ENCODE data around the gene GSTM2.
"Not testable (repeated sequence)": the region's sequence is repeated elsewhere in the genome, so short reads cannot be mapped to it uniquely, and the experiment has no call there.

Gene GSTM2

DNA sequence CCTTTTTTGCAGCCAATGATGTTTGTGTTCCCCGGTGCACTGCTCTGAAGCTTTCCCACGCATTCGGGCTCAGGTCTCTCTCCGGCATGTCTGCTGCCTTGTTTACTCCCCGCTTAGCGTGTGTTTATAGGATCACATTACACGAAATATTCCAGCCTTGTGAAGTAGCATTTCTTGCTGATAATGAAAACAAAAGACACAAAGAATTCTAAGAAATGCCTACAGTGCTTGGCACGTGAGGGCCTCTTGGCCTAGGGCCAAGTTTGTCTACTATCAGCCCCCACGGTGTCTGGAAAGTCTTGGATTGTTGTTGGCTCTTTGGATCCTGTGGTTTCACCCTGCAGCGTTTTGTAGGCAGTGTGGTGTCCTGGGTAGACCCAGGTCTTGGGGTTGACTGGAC is 23.2 kb upstream of the GSTM2 start:
- DNase-seq (ENCODE audit: low read depth in 2 of 2): no peak

- no peak for DNase-seq (ENCODE audit: low read depth in 2 of 2)
Measured at GRCh38 chr1:109649491-109649914, 18.4 kb upstream of the GSTM2 start.

DNA sequence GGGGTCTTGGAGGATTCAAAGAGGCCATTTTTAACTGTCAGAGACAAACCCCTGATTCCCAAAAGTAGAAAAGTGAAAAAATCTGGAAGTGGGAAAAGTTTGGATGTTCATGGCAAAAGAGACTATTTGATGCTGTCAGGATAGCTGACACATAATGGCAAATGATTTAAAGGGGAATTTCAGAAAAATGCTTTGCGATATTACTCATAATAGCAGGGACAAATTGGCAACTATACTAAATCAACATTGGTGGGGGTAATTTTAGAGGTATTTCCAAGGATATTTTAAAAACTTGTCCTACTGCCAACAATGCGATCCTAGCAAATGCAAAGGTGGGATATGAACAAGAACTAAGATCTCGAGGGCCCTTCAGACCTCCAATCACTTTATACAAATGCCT is 17.2 kb upstream of the GSTM2 start:
- DNase-seq (ENCODE audit: low read depth in 2 of 2): no peak

DNA sequence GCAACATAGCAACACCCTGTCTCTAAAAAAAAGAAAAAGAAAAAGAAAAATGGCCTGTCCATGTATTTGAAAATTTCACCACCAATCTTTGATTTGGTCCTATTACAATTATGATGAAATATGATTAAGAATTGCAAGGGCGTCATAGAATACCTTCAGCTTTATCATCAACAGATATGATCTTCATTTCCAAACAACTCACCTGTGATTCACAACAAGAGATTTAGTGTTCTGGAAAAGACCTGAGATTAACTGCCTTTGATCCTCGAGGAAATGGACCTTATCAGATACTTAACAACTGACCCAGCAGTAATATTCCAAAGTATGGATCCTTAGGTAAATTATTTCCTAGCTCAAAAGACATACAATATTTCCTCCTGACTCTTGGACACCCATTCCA is 15.5 kb upstream of the GSTM2 start:
- no peak for DNase-seq (ENCODE audit: low read depth in 2 of 2)

GRCh38 chr1:109653306-109653705 is 14.6 kb upstream of the GSTM2 start:
- DNase-seq (ENCODE audit: low read depth in 2 of 2): no peak

DNA sequence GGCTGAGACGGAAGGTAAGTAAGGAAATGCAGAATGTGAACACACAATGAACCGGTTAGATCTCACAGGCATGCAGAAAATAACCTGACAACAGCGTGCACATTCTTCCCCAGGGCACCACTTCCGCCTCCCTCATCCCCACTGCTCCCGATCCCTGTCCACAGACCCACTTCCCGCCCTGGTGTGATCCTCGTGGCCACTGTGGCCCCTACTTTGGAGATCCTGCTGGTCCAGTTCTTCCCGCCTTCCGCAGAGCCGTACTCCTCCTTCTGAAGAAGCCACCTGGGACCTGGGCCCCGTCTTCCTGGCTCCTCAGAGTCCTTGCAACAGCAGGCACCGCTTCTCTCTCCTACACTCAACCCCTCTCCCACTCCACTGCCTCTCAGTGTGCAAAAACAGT is 13.3 kb upstream of the GSTM2 start:
- no peak for DNase-seq (ENCODE audit: low read depth in 2 of 2)

- peak; percentile 31 to 72 for DNase-seq (ENCODE audit: low read depth in 2 of 2)
Measured at GRCh38 chr1:109655615-109656519, 12.0 kb upstream of the GSTM2 start, which contains the start of gene GSTM4. GSTM4 (plus strand) TSS chr1:109656099; CDS start chr1:109656390, 291 bp downstream.

GRCh38 chr1:109657395-109657794 is 10.5 kb upstream of the GSTM2 start:
- DNase-seq (ENCODE audit: low read depth in 2 of 2): no peak

DNA sequence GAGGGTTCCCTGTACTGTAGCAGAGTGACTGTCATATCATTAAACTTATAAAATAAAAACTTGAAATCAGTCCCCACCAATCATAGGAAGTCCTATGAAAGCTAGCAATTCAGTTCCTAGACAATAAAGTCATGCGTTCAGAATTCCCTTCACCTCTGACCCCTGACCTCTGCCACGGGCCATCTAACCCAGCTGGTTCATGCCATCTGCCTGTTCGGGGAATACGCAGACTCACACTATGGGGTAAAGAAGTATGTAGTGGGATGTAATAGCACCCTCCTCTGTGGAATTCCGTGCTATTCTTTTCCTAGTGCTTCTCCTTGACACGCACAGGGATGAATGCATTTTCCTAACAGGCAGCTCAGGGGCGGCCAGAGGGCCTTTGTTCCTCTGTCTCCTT is 9.9 kb upstream of the GSTM2 start:
- DNase-seq (ENCODE audit: low read depth in 2 of 2): no peak

DNA sequence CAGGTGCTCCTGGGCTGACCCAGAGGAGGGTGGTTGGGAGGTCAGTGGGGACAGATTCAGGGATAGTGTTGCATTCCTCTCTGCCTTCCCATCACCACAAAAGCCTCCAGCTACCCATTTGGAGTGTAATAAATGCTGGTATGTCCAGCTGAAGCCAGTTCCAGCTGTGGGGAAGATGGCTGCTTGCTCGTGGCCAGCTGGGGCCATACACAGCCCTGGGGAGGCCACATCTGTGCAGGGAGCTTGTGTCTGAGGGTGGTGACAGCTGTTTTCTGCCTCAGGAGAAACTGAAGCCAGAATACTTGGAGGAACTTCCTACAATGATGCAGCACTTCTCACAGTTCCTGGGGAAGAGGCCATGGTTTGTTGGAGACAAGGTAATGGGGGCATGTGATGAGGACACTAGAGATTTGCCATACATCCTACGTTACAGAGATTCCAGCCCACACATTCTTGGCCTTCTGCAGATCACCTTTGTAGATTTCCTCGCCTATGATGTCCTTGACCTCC is 9.3 kb upstream of the GSTM2 start:
- DNase-seq (ENCODE audit: low read depth in 2 of 2): no peak

GRCh38 chr1:109659145-109659544 is 8.7 kb upstream of the GSTM2 start:
- DNase-seq (ENCODE audit: low read depth in 2 of 2): no peak

DNA sequence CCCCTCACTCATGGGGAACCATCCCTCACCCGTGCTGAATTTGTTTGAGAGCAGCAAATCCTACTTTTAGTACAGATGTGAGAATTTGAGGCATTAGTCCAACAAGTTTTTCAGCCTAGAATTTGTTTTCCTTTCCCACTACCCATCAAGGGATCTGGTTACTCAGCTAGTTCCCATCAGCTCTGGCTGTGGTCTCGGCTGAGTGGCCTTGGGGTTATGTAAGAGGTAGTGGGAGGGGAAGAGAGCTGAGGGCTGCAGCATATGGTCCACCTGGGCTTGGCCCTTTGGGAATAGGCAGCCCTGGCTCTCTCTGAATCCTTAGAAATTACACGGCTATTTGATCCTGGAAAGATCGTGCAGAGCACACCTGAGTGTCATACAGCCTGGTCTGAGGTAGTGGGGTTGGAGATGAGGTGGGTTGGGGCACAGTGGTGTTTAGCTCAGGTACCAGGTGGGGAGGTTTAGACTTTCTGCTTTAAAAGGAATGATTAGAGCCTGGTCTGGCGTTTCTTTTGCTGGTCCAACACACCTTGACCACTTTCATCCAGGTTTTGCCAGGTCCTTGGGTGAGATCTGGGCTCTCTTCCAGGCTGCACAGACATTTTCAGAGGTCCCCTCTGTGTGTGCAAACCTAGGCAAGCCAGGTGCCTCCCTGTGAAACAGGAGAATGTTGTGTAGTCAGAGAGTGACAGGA is 7.7 kb upstream of the GSTM2 start:
- DNase-seq (ENCODE audit: low read depth in 2 of 2): no peak

GRCh38 chr1:109660691-109661026 is 7.2 kb upstream of the GSTM2 start:
- DNase-seq (ENCODE audit: low read depth in 2 of 2): not testable (repeated sequence)

- no peak for DNase-seq (ENCODE audit: low read depth in 2 of 2)
Measured at GRCh38 chr1:109661391-109661790, 6.5 kb upstream of the GSTM2 start.

DNA sequence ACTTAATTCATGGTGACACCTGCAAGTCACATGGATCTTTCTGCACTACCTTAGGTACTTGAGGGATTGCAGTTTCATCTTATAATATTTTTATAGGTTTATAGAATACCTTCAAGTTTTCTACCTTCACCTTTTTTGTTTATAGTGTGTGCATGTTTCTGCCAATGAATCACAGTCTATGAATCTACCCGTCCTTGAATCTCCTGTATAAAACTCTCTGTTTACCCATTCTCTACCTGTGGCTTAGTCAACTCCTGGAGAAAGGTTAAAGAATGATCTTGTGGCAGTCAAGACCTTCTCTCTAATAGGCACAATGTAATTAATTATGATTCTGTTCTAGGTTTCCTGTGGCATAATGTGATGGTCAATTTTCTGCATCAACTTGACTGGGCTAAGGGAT is 3.2 kb upstream of the GSTM2 start:
- no peak for DNase-seq (ENCODE audit: low read depth in 2 of 2)

GRCh38 chr1:109668123-109668775 is 392 bp downstream of the GSTM2 start:
- no peak for DNase-seq (ENCODE audit: low read depth in 2 of 2)

GRCh38 chr1:109669246-109669948 is 1.5 kb downstream of the GSTM2 start:
- DNase-seq (ENCODE audit: low read depth in 2 of 2): no peak

DNA sequence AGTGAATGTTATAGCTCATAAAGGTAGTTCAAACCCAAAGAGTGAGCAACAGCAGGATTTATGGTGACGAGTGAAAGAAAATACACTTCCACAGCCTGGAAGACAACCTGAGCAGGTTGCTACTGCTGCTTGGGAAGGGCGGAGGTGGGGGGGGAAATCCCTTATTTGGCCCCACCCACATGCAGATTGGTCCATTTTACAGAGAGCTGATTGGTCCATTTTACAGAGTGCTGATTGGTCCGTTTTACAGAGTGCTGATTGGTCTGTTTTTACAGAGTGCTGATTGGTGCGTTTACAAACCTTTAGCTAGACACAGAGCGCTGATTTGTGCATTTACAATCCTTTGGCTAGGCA is 2.1 kb downstream of the GSTM2 start:
- DNase-seq (ENCODE audit: low read depth in 2 of 2): not testable (repeated sequence)

DNA sequence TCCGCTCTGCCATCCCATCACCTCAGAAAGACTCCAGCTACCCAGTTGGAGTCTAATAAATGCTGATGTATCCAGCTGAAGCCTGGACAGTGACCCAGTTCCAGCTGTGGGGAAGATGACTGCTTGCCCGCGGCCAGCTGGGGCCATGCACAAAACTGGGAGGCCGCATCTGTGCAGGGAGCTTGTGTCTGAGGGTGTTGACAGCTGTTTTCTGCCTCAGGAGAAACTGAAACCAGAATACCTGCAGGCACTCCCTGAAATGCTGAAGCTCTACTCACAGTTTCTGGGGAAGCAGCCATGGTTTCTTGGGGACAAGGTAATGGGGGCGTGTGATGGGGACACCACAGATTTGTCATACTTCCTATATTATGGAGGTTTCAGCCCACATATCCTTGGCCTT is 3.2 kb downstream of the GSTM2 start:
- DNase-seq (ENCODE audit: low read depth in 2 of 2): no peak

DNA sequence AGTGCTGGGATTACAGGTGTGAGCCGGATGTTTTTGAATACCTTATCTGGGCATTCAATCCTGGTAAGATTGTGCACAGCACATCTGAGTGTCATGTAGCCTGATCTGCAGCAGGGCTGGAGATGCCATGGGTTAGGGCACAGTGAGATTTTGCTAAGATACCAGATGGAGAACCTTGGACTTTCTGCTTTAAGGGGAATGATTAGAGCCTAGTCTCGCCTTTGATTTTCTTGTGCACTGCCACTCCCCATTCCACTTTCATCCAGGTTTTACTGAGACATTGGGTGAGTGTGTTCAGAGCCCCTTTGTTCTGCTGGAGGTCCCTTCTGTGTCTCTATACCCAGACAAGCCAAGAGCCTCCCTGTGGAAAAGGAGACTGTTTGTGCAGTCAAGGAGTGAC is 6.0 kb downstream of the GSTM2 start:
- DNase-seq (ENCODE audit: low read depth in 2 of 2): not testable (repeated sequence)

DNA sequence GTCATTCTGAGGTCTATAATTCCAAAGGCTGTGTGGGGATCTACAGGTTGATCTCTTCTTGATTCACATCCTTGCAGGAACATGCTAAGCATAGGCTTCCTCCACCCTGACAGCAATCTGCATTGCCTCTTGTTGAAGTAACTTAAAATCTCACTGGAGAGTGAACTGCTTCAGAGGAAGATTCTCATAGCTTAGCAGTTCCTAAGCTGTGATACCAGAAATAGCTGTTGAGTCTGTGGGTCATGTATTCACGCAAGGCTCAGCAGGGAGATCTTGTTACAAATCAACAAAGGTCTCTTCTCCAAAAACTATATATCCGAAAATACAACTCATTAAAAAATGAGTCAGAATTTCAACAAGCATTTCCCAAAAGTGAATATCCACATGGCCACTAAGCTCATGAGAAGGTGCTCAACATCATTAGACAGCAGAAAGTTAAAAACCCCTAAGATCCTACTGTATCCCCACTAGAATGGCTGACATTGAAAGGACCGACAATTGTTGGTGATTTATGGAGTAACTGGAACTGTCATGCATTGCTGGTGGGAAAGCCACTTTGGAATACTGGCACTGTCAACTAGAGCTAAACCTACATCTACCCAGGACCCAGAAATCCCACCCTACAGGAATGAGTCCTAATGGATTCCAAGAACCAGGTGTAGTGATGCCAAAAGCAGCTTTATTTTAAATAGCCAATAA is 9.0 kb downstream of the GSTM2 start:
- DNase-seq (ENCODE audit: low read depth in 2 of 2): not testable (repeated sequence)
